ENCODE data around the gene PRDM11. TPM values are rescaled to one million over a fixed set of nuclear protein-coding genes. Genes with fewer than 3 reads are reported as not detected.

The PRDM11 gene
- total RNA-seq = 9.1 TPM

GRCh38 chr11:45146072-45147016 lies at the start of gene PRDM11:
Gene PRDM11, plus strand, starts transcription at chr11:45146639. Its CDS starts 35,128 bp downstream, at chr11:45181767.

Other genes starting within 250 kb of the PRDM11 start
- gene TP53I11, start 195.8 kb upstream of the PRDM11 start, total RNA-seq = 63.5 TPM
- gene SYT13, start 139.7 kb downstream of the PRDM11 start, total RNA-seq = 153 TPM

Data from parietal lobe (tissue), 1 donor.